Neutrophil (primary cell): ENCODE results near the gene TNP2.

Experiments used
- H3K27ac ChIP-seq: fragments of 200-600 bp; sonication (generic); 2 replicates; pipeline ENCODE4 v1.5.1; 2016; ENCODE audit warnings: mild to moderate bottlenecking, moderate library complexity
- H3K27me3 ChIP-seq: fragments of 200-600 bp; sonication (generic); 2 replicates; pipeline ENCODE4 v1.6.0; 2016; ENCODE audit warnings: mild to moderate bottlenecking
- H3K36me3 ChIP-seq: fragments of 200-600 bp; sonication (generic); 2 replicates; pipeline ENCODE4 v1.5.1; 2017
- H3K4me1 ChIP-seq, 2 experiments: fragments of 200-600 bp in 1 of 2; sonication (generic) in 1 of 2; 1 replicate in 1 of 2; 2 replicates in 1 of 2; pipeline versions ENCODE4 v1.5.1 to v1.6.1; 2013 to 2016; ENCODE audit warnings: low read depth in 1 of 2, low read length in 1 of 2, mild to moderate bottlenecking in 1 of 2, moderate library complexity in 1 of 2; ENCODE audit not compliant: control insufficient read depth in 1 of 2, insufficient read depth in 1 of 2
- H3K4me3 ChIP-seq, 2 experiments: fragments of 200-600 bp in 1 of 2; sonication (generic) in 1 of 2; 1 replicate in 1 of 2; 2 replicates in 1 of 2; pipeline ENCODE4 v1.5.1; 2013 to 2016; ENCODE audit warnings: low read depth in 1 of 2, low read length in 1 of 2, mild to moderate bottlenecking in 1 of 2, moderate library complexity in 1 of 2
- H3K9me3 ChIP-seq: fragments of 200-600 bp; sonication (generic); 2 replicates; pipeline ENCODE4 v1.5.1; 2016
- TF ChIP-seq, protein P1 (sequence below): fragments of 200-600 bp; sonication (generic); IDR thresholded peaks from 2 replicates; pipeline ENCODE4 v1.5.1; 2016; ENCODE audit warnings: antibody characterized with exemption

The TNP2 gene

GRCh38 chr16:11308493-11309283 is 39.6 kb upstream of the TNP2 start:
- no peaks in the 10 kb centered on the region for H3K27me3 ChIP-seq
- no peaks in the 10 kb centered on the region for H3K9me3 ChIP-seq
- TF ChIP-seq, protein P1, sequence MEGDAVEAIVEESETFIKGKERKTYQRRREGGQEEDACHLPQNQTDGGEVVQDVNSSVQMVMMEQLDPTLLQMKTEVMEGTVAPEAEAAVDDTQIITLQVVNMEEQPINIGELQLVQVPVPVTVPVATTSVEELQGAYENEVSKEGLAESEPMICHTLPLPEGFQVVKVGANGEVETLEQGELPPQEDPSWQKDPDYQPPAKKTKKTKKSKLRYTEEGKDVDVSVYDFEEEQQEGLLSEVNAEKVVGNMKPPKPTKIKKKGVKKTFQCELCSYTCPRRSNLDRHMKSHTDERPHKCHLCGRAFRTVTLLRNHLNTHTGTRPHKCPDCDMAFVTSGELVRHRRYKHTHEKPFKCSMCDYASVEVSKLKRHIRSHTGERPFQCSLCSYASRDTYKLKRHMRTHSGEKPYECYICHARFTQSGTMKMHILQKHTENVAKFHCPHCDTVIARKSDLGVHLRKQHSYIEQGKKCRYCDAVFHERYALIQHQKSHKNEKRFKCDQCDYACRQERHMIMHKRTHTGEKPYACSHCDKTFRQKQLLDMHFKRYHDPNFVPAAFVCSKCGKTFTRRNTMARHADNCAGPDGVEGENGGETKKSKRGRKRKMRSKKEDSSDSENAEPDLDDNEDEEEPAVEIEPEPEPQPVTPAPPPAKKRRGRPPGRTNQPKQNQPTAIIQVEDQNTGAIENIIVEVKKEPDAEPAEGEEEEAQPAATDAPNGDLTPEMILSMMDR = no peak
- H3K27ac ChIP-seq = peak overlapping the region; percentile 90
- H3K4me3 ChIP-seq = peak overlapping the region in 1 of 2 experiments; percentile 54
- H3K4me1 ChIP-seq = peaks cover 76 to 82% of the 10 kb centered on the region in 2 experiments
- no peaks in the 10 kb centered on the region for H3K36me3 ChIP-seq

- Histone ChIP-seq H3K27ac (peak overlapping the region; percentile 90), H3K36me3 (no peaks in the 10 kb centered on the region), H3K4me3 (peak overlapping the region; percentile 42 to 54), H3K9me3 (no peaks in the 10 kb centered on the region), H3K4me1 (peaks cover 76 to 79% of the 10 kb centered on the region in 2 experiments), H3K27me3 (no peaks in the 10 kb centered on the region)
- TF ChIP-seq, protein P1 = no peak
Measured at GRCh38 chr16:11307639-11308492, 38.7 kb upstream of the TNP2 start.

GRCh38 chr16:11306997-11307638 is 38.0 kb upstream of the TNP2 start:
- Histone ChIP-seq H3K4me1 (peaks cover 70 to 72% of the 10 kb centered on the region in 2 experiments), H3K36me3 (no peaks in the 10 kb centered on the region), H3K27ac (peak overlapping the region; percentile 90), H3K9me3 (no peaks in the 10 kb centered on the region), H3K4me3 (peak overlapping the region; percentile 42 to 54), H3K27me3 (no peaks in the 10 kb centered on the region)
- TF ChIP-seq, protein P1 = no peak

DNA sequence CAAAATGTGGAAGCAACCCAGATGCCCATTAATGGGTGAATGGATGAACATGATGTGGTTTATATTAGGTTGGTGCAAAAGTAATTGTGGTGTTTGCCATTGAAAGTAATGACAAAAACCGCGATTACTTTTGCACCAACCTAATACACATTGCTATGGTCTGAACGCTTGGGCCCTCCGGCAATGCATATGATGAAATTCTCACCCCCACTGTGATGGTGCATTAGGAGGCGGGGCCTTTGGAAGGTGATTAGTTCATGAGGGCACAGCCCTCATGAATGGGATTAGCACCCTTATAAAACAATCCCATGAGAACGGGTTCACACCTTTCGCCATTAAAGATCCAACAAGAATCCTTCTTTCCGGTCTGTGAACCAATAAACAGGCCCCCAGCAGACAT is 37.3 kb upstream of the TNP2 start:
- Histone ChIP-seq H3K9me3 (no peaks in the 10 kb centered on the region), H3K27ac (peak overlapping the region; percentile 90), H3K36me3 (no peaks in the 10 kb centered on the region), H3K4me3 (peak overlapping the region in 1 of 2 experiments; percentile 54), H3K4me1 (peaks cover 65 to 66% of the 10 kb centered on the region in 2 experiments), H3K27me3 (no peaks in the 10 kb centered on the region)
- TF ChIP-seq, protein P1 = no peak

- Histone ChIP-seq H3K4me1 (peaks cover 38% of the 10 kb centered on the region in 2 experiments), H3K36me3 (no peaks in the 10 kb centered on the region), H3K27ac (no peak overlapping the region), H3K4me3 (no peak overlapping the region), H3K9me3 (no peaks in the 10 kb centered on the region), H3K27me3 (no peaks in the 10 kb centered on the region)
- TF ChIP-seq, protein P1 = no peak
Measured at GRCh38 chr16:11303405-11304138, 34.4 kb upstream of the TNP2 start.
